Measurements from ENCODE around the gene HACE1. TPM values are rescaled to one million over a fixed set of nuclear protein-coding genes. Genes with fewer than 3 reads are reported as not detected.
"Not testable (repeated sequence)": the region's sequence is repeated elsewhere in the genome, so short reads cannot be mapped to it uniquely, and the experiment has no call there.

Gene HACE1
- total RNA-seq, 2 donors from 2014 or later, result 11.8 to 16.0 TPM

DNA sequence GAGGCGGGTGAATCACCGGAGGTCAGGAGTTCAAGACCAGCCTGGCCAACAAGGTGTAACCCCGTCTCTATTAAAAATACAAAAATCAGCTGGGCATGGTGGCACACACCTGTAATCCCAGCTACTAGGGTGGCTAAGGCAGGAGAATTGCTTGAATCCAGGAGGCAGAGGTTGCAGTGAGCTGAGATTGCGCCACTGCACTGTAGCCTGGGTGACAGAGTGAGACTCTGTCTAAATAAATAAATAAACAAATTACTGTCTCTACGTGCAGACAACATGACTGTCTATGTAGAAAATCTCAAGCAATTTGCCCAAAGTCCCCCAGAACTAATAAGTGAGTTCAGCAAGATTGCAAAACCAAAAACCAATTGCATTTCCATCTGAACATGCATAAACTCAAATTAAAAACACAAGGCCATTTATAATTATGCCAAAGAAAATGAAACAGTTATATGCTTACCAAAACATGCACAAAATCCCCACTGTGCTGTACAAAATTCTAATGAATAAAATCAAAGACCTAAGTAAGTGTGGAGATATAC, 23.2 kb downstream of the HACE1 start:
- intact Hi-C loops (cut with DNase I); DNase-seq (ENCODE audit: low spot score): not testable (repeated sequence)

DNA sequence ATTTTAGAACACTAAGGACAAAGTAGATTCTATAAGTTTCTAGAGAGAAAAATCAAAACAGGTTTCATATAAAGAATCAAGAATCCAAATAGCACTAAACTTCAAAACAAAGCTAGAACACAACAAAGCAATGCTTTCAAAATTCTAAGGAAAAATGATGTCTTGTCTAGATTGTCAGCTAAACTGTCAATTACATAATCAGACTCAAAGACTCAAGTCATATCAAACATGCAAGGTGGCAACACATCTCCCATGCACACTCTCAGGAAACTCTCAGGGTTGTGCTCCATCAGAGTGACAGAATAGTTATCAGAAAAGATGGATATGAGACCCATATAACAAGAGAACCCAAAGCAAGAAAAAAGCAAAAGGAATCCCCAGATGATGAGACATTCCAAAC, 23.9 kb downstream of the HACE1 start:
- no peak for DNase-seq (ENCODE audit: low spot score)
- intact Hi-C loops (cut with DNase I), result no loop called here

DNA sequence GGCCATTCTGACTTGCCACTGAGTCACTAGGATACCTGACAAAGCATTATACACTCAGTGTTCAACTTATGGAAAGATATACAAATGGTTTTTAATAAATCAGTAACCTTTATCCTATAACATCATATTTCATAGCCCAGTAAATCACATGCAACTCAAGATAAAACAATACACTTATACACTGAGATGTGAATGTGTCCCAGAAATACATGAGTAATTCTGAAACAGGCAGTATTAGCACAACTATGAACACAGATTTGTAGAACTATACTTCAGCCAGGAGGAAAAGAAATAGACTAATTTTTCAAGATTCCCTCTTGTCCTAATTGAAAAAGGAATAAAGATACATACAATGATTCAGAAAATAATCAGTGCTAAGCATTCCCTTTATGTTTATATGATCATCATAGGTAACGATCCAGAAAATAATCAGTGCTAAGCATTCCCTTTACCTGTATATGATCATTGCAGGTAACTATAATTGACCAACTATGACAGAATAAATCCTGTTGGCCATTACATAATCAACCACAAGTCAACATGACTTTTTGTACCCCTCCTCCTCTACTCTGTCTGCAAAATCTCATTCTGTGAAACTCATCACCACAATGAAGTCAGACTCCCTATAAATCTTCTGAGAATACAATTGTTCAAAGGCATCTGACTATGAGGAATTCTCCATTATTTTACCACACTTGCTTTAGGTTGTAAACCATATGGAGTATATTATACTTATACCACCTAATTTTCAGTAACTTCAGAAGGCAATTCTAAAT, 30.3 kb downstream of the HACE1 start:
- intact Hi-C loops (cut with DNase I), result no loop called here
- no peak for DNase-seq (ENCODE audit: low spot score)

DNA sequence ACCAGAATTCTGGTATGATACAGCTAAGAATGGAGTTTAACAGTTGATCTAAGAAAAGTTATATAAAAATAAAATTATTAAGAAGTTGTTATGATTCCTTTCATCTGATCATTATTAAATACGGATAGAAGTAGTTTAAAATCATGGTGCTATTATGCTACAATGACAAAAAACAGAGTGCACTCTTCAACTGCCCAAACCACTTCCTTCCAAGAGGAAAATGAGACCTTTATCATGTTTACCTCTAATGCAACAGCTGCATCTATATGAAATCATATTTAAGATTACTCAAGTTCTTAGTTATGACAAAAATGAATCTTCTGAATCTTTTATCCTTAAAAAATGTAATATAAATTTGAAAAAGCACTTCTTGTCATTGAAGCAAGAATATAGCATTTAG, 31.2 kb downstream of the HACE1 start:
- intact Hi-C loops (cut with DNase I), result no loop called here
- DNase-seq (ENCODE audit: low spot score), result no peak

DNA sequence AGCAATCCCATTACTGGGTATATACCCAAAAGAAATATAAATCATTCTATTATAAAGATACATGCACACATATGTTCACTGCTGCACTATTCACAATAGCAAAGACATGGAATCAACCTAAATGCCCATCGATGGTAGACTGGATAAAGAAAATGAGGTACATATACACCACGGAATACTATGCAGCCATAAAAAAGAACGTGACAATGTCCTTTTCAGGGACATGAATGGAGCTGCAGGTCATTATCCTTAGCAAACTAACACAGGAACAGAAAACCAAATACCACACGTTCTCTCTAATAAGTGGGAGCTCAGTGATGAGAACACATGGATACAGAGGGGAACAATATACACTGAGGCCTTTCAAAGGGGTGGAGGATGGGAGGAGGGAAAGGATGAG, 38.9 kb downstream of the HACE1 start:
- DNase-seq (ENCODE audit: low spot score); intact Hi-C loops (cut with DNase I): not testable (repeated sequence)

DNA sequence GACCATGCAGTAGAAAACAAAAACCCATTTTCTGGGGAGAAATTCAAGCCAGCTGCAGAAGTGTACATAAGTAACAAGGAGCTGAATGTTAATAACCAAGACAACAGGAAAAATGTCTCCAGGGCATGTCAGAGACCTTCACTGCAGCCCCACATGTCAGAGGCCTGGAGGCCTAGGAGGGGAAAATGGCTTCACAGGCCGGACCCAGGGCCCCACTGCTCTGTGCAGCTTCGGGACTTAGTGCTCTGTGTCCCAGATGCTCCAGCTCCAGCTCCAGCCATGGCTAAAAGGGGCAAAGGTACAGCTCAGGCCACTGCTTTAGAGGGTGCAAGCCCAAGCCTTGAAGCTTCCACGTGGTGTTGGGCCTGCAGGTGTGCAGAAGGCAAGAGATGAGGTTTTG, 43.6 kb downstream of the HACE1 start:
- intact Hi-C loops (cut with DNase I), result no loop called here

DNA sequence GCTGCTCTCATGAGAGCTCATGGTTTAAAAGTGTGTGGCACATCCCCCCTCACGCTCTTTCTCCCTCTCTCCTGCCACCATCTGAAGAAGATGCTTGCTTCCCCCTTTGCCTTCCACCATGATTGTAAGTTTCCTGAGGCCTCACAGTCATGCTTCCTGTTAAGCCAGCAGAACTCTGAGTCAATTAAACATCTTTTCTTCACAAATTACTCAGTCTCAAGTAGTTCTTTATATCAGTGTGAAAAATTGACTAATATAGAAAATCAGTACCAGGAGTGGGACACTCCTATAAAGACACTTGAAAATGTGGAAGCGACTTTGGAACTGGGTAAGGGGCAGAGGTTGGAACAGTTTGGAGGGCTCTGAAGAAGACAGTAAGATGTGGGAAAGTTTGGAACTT, 45.0 kb downstream of the HACE1 start:
- DNase-seq (ENCODE audit: low spot score), result no peak
- intact Hi-C loops (cut with DNase I), result no loop called here

More for the DNA sequence above, 43.6 kb downstream of the HACE1 start:
- no peak for DNase-seq (ENCODE audit: low spot score)

DNA sequence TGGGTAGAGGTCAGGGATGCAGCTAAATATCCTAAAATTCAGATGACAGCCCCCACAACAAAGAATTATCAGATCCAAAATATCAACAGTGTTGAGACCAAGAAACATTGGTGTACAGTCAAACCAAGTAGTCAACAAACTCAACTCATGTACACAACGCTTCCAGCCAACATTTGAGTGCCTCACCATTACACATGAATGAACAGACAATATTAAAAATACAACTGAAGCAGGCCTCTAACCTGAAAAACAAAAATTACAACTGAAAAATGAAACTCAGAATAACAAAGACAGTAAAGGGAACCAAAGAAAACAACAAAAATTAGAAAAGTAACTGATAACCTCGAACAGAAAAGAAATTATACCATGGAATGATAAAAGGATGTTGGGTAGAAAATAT, 46.2 kb downstream of the HACE1 start:
- DNase-seq (ENCODE audit: low spot score), result no peak
- intact Hi-C loops (cut with DNase I), result no loop called here

DNA sequence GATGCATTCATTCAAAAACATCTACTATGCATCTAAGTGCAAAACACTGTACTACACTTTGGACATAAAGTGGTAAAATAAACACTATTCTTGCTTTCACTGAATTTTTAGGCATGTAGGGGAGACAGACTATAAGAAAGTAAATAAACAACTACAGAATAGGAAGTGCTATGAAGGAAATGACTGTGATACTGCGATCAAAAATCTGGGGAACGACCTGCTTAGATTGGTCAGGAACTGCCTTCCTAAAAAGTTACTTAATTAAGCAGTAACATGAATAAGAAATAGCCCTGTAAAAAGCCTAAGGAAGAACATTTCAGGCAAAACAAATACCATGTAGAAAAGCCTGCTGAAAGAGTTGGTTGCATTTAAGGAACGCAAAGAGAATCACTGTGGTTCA, 50.6 kb downstream of the HACE1 start:
- intact Hi-C loops (cut with DNase I), result no loop called here
- no peak for DNase-seq (ENCODE audit: low spot score)

DNA sequence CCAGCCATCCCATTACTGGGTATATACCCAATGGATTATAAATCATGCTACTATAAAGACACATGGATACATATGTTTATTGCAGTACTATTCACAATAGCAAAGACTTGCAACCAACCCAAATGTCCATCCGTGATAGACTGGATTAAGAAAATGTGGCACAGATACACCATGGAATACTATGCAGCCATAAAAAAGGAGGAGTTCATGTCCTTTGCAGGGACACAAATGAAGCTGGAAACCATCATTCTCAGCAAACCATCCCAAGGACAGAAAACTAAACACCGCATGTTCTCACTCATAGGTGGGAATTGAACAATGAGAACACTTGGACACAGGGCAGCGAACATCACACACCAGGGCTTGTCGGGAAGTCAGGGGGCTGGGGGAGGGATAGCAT, 54.4 kb downstream of the HACE1 start:
- DNase-seq (ENCODE audit: low spot score); intact Hi-C loops (cut with DNase I): not testable (repeated sequence)

DNA sequence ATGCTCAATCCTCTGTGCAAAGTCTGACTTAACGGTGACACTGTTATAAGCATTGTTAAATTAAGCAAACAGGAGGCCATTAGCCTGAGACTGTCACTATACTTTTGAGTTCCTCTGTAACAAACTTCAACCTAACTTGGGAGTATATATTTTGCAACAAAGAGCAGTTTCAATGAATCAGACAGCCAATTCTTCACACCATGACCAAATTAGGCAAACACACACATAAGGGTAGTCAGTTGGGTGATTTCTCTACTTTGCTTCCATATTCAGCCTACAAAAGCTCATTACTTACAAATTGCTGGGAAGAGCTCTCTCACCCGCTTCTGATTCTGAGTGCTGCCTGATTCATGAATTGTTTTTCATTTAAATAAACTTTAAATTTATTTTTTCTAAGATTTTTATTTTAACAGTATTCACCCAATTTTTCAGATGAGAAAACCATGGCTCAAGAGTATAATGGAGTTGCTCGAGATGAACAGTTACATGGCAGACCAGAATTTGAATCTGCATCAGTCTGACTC, 60.5 kb downstream of the HACE1 start:
- no peak for DNase-seq (ENCODE audit: low spot score)
- intact Hi-C loops (cut with DNase I), result no loop called here

DNA sequence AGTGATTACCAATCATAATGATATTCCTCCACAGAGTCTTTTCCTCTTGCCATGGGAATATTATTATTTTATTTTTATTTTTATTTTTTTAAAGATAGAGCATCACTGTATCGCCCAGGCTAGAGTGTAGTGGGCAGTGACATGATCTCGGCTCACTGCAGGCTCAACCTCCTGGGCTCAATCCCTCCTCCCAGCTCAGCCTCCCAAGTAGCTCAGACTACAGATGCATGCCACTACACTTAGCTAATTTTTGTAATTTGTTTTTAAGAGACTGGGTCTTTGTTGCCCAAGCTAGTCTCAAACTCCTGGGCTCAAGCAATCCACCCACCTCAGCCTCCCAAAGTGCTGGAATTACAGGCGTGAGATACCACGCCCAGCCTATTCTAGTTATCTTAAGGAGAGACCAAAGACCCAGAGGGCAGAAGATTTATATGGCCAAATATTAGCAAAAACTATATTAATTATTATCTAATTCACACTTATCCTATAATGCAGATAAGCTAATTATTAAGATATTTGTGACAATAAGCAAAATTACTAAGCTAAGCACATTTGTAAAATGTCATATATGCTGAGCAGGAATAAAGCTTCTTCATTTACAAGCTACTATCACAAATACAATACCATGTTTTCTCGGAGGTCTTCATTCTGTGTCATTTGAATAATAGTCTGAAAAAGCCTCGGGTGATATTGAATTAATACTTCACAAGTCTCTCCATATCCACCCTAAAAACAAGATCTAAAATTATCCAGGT, 63.5 kb downstream of the HACE1 start:
- no peak for DNase-seq (ENCODE audit: low spot score)
- intact Hi-C loops (cut with DNase I), result no loop called here

DNA sequence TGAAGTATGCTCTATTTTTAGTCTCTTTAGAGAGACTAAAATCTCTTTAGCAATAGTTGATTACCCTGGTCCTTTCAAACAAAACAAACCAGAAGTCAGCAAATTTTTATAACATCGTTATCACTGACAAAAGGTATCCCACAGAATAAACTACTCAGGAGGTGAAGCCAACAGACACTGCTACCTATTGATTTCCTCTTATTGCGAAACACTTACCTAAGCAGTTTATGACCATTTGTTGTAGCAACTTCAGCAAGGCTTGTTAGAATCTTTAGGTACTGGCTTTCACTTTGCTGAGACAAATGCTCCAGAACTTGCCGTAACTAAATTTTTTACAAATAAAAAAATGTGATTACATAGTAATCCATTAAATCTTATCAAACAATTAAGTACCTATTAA, 64.4 kb downstream of the HACE1 start:
- no peak for DNase-seq (ENCODE audit: low spot score)
- intact Hi-C loops (cut with DNase I), result no loop called here

DNA sequence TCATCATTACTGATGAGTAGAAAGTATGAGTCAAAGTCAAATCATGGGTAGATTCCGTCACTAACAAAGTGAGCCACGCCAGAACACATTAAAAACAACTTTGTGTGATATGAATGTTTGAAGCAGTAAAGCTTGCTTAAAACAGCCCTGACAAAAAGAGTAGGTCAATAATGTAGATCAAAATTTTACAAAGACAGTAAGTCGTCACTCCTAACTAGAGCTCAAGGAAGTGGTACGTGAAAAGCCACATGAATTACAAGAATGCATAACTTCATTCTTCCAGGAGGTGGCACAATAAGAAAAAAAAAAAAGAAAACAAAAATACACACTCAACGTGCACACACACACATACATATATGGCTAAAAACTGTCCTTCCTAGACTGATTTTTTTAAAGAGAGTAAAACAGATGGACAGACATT, 69.9 kb downstream of the HACE1 start:
- intact Hi-C loops (cut with DNase I), result no loop called here
- DNase-seq (ENCODE audit: low spot score), result no peak

DNA sequence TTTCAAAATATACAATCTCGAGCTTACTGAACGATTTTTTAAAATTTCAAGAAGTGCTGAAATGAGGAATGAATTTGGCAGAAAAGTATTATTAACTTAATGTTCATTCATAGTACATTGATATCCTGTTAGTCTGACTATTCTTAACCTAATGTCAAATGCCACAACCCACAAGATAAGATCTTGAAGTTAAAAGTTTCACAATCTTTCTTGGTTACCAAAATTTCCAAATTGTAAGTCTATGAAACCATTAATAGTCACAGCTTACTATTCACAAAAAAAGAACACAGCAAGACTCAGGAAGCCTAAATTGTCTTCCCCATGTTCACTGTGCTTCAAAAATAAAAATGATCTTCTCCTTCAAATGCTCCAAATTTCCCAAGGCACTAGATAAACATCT, 71.3 kb downstream of the HACE1 start:
- no peak for DNase-seq (ENCODE audit: low spot score)
- intact Hi-C loops (cut with DNase I), result no loop called here

DNA sequence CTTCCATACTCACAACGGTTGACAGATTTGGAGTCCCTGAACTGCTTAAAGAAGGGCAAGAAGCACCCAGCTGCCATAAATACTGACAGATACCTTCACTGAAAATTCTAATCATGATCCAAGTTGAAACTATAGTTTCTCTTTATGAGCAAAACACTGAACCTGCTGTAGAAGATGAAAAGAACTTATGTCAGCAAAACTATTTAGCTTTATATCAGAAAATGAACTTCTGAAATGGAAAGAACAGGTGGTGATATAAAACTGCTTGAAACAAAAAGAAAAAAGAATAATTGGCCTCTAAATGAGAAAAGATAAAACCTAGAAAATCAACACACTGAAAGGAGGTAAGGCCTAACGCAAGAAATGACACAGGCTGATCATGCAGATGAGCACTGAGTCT, 72.4 kb downstream of the HACE1 start:
- no peak for DNase-seq (ENCODE audit: low spot score)
- intact Hi-C loops (cut with DNase I), result no loop called here

DNA sequence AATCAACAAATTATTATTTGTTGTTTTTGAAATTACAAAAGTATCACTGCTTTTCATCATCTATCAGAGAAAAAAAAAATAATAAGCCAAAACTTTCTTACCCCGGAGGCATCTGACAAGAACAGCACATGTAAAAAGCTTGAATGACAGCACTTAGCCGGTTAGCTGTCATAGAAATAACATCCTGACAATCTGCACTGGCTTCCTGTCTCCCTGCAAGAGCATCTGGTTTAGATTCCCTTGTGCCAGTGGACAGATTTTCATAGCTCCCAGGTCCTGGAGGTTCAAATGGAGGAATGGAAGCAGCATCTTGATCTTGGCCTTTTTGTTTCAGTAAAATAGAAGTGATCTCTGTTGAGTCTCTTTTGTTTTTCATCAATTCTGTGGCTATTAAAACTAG, 74.8 kb downstream of the HACE1 start:
- intact Hi-C loops (cut with DNase I), result no loop called here

DNA sequence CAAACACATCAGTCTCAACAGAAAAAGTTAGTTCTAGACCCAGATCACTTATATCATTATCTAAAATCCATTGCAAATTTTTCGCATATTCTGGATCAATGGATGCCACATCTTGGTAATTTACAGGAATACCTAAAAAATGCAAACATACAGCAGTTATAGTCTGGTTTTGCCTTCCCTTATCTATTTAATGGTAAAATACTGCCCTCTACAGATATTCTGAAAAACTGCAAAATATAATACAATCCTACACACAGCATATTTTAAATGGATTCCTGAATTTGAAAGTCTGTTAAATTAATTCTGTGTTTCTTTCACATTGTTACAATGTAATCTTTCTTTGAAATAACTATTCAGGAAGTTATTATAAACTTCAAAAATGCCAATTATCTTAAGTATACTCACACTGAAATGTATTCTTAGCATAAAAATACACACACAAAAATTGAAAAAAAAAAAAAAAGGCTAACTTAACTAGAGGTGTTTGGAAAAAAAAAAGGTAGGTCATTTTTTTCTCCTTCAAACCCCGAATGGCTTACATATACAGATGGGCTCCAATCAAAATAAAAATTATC, 88.4 kb downstream of the HACE1 start:
- DNase-seq (ENCODE audit: low spot score), result no peak
- intact Hi-C loops (cut with DNase I), result no loop called here

More for the DNA sequence above, 74.8 kb downstream of the HACE1 start:
- DNase-seq (ENCODE audit: low spot score), result no peak

DNA sequence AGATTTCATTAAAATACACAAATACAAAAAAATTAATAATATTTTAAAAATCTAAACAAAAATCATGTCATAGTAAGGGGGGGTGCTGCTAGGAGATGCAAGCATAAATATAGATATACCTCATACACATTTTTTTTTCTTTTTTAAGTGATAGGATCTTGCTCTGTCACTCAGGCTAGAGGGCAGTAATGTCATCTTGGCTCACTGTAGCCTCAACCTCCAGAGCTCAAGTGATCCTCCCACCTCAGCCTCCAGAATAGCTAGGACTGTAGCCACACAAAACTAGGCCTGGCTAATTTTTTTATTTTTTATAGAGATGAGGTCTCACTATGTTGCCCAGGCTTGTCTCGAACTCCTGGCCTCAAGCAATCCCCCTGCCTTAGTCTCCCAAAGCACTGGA, 90.8 kb downstream of the HACE1 start:
- no peak for DNase-seq (ENCODE audit: low spot score)
- intact Hi-C loops (cut with DNase I), result no loop called here

DNA sequence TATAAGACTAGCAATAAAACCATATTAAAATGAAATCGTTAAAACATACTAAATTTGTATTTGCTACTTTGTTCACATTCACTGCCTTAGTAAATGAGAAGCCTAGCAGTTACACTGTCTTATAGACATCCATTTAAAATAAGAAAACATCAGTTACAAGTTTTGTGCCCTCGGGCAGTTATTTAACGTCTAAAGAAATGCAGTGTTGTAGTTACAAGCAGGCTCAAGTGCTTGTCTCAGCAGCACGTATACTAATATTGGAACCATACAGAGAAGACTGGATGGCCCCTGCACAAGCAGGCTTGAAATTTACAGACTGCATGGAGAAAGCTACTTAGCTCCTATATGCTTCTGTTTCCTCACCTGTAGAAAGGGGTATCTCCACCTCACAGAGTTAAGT, 93.1 kb downstream of the HACE1 start:
- DNase-seq (ENCODE audit: low spot score), result no peak
- intact Hi-C loops (cut with DNase I), result no loop called here
